ENCODE measurements around the gene NUDT4. TPM values are rescaled to one million over a fixed set of nuclear protein-coding genes. Genes with fewer than 3 reads are reported as not detected.

The NUDT4 gene
- total and polyA plus RNA-seq, 10 of the 15 experiments (the other 5 are each of a cell fraction or from before 2014, with no cell fraction given) = 26.6 to 91.6 (median 63.1) TPM

- no peak overlapping the region for H3K27ac ChIP-seq (ENCODE audit: control insufficient read depth, insufficient read depth)
- ChIA-PET CTCF (interaction anchor here (0.6 to 8.8 kb wide), 65 partner anchors 9 to 856 kb away, joined by 3 to 166 read pairs (median 4); partner anchors contain the start of genes EEA1, MRPL42, PLEKHG7 and UBE2N), RAD21 (ENCODE audit: unreplicated experiment) (interaction anchor here (0.7 to 8.5 kb wide), 54 partner anchors 9 to 914 kb away, joined by 3 to 145 read pairs (median 4); partner anchors contain the start of gene MRPL42), POLR2A (interaction anchor here (0.6 to 2.3 kb wide), 12 partner anchors 9 to 1936 kb away, joined by 3 to 12 read pairs (median 3); no protein-coding TSS in a partner anchor), SMC1A (ENCODE audit: uncharacterized antibody, unreplicated experiment) (interaction anchor here (0.6 to 5.4 kb wide), 62 partner anchors 9 to 908 kb away, joined by 3 to 95 read pairs (median 5); partner anchors contain the start of gene MRPL42)
- peak overlapping the region; percentile 47; the same call in 1 of the 2 replicates for H3K4me2 ChIP-seq (ENCODE audit: control insufficient read depth, insufficient read depth)
- BruUV-seq (replicated peaks) = no TSS peak
- peaks cover 83% of the 10 kb centered on the region for H3K4me1 ChIP-seq (ENCODE audit: control insufficient read depth, insufficient read depth, low read length)
- H3K36me3 ChIP-seq (ENCODE audit: control insufficient read depth in 2 of 2, insufficient read depth in 2 of 2, low read length in 1 of 2) = peaks cover 0 to 4% of the 10 kb centered on the region in 2 experiments; a peak in 1 of 4 replicates
- DNase-seq (ENCODE audit: low read depth, low spot score) (no peak), FAIRE-seq (peak; percentile 35), ATAC-seq (peak; percentile 54)
- in situ Hi-C loops (cut with MboI) (no loop called here), intact Hi-C loops (cut with micrococcal nuclease; ENCODE audit: unreplicated experiment) (loop anchor here (1.0 to 5.0 kb wide), 3 partner anchors 431 to 683 kb away; no protein-coding TSS in a partner anchor)
- TF ChIP-seq ATF7 (IDR thresholded peaks at IDR 0.05; ENCODE audit: low read depth) (0 out of 2 replicates have a peak, but pooled peaks have one; percentile 12), ZNF592 (IDR thresholded peaks at IDR 0.05) (0 out of 2 replicates have a peak, but pooled peaks have one; percentile 28), SMARCA5 (IDR thresholded peaks at IDR 0.05) (0 out of 2 replicates have a peak, but pooled peaks have one; percentile 27), CTCF (IDR thresholded peaks at IDR 0.05 in 2 of 3, conservative IDR thresholded peaks at IDR 0.05 in 1 of 3; ENCODE audit: control insufficient read depth in 2 of 3, extremely low read depth in 1 of 3, insufficient read depth in 1 of 3, low read depth in 3 of 3, low read length in 3 of 3) (peak; percentile 48 to 58 (median 54); a peak in 5 of 6 replicates), MEF2A (IDR thresholded peaks at IDR 0.05; ENCODE audit: insufficient read depth, low read depth, low read length) (0 out of 2 replicates have a peak, but pooled peaks have one; percentile 18), BHLHE40 (IDR thresholded peaks at IDR 0.05; ENCODE audit: borderline replicate concordance in 1 of 2, low read depth in 2 of 2, low read length in 1 of 2) (no peak), SMC3 (IDR thresholded peaks at IDR 0.05; ENCODE audit: borderline replicate concordance, low read length) (peak; percentile 46; the same call in 1 of the 2 replicates), ZNF24 (IDR thresholded peaks at IDR 0.05) (0 out of 2 replicates have a peak, but pooled peaks have one; percentile 20), MLLT1 (IDR thresholded peaks at IDR 0.05) (0 out of 2 replicates have a peak, but pooled peaks have one; percentile 71), CHD2 (IDR thresholded peaks at IDR 0.05; ENCODE audit: borderline replicate concordance, low read depth, low read length) (no peak), YY1 (IDR thresholded peaks at IDR 0.05; ENCODE audit: low read depth, low read length) (no peak), FOXM1 (IDR thresholded peaks at IDR 0.05; ENCODE audit: low read depth, low read length) (no peak), RAD21 (IDR thresholded peaks at IDR 0.05; ENCODE audit: insufficient read depth, low read depth, low read length) (peak; percentile 46; the same call in 1 of the 2 replicates)
- no peak overlapping the region for H3K9ac ChIP-seq (ENCODE audit: control insufficient read depth, insufficient read depth, low read length)
- H3K9me3 ChIP-seq (replicated peaks; ENCODE audit: control insufficient read depth, insufficient read depth, low read length) = no peaks in the 10 kb centered on the region
- no peaks in the 10 kb centered on the region for H3K27me3 ChIP-seq (replicated peaks in 1 of 2; ENCODE audit: control insufficient read depth in 2 of 2, insufficient read depth in 2 of 2, low read length in 1 of 2)
- no peak overlapping the region for H2AFZ ChIP-seq (ENCODE audit: control insufficient read depth, low read depth, low read length)
- WGBS (ENCODE audit: insufficient coverage, insufficient replicate concordance, low lambda C conversion rate, missing lambda C conversion rate) = 0% methylated on average over 1 of the region's 1 CpG
- H4K20me1 ChIP-seq (ENCODE audit: control insufficient read depth, insufficient read depth) = peaks cover 5% of the 10 kb centered on the region; the same call in 1 of the 2 replicates
- no peak overlapping the region for H3K4me3 ChIP-seq
- H3K79me2 ChIP-seq (ENCODE audit: control insufficient read depth, insufficient read depth, low read length) = peaks cover 100% of the 10 kb centered on the region
Observed at GRCh38 chr12:93419388-93420034, 41.8 kb downstream of the NUDT4 start.

All from GM12878 (cell line).